IMR-90 (cell line): Measurements from ENCODE around the gene SLC12A4. TPM values are rescaled to one million over a fixed set of nuclear protein-coding genes. Genes with fewer than 3 reads are reported as not detected.
A peak's percentile ranks its signal among the peaks of the same experiment; 100 is the strongest.

Experiments used
- ATAC-seq: fragments of 200-7000 bp; cut with Tn5 transposase; 2 replicates; pipeline ENCODE4 v1.9.1; 2020; ENCODE audit warnings: low read depth, mild to moderate bottlenecking, moderate library complexity
- BruUV-seq: library from RNA; stranded (reverse); fragments of 400-500 nt; replicated peaks from 2 replicates; lab custom pipeline; 2021; lab: Mats Ljungman, UMichigan
- CTCF ChIA-PET: fragments of 300-600 bp; formaldehyde crosslinking; extraction: SDS; loops from one replicate; lab custom pipeline; 2021; ENCODE audit warnings: antibody characterized with exemption; lab: Yijun Ruan, JAX
- POLR2A ChIA-PET: fragments of 300-600 bp; sonication (Branson Sonifier 250); formaldehyde crosslinking; loops from one replicate; lab custom pipeline; 2022; ENCODE audit warnings: antibody characterized with exemption; ENCODE audit not compliant: unreplicated experiment; lab: Charles Lee
- DNase-seq: peaks from one replicate; pipeline ENCODE4 v3.0.0; 2013
- H2AFZ ChIP-seq: replicated peaks from 2 replicates; pipeline ENCODE3; 2013; ENCODE audit warnings: low read length, mild to moderate bottlenecking; ENCODE audit not compliant: poor library complexity
- H2AK5ac ChIP-seq: 2 replicates; pipeline ENCODE4 v1.6.1; 2013; ENCODE audit warnings: low read depth, low read length, inconsistent platforms
- H2AK9ac ChIP-seq: replicated peaks from 2 replicates; pipeline ENCODE3; 2013; ENCODE audit warnings: mild to moderate bottlenecking, low read depth, low read length, moderate library complexity; ENCODE audit not compliant: poor library complexity
- H2BK120ac ChIP-seq: 2 replicates; pipeline ENCODE4 v1.6.1; 2013; ENCODE audit warnings: low read depth, low read length, inconsistent platforms
- H2BK15ac ChIP-seq: 3 replicates; pipeline ENCODE4 v1.6.1; 2013; ENCODE audit warnings: low read depth, low read length, inconsistent platforms
- H2BK20ac ChIP-seq: 2 replicates; pipeline ENCODE4 v1.6.1; 2013; ENCODE audit warnings: low read depth, mild to moderate bottlenecking, inconsistent platforms, low read length, moderate library complexity
- H2BK5ac ChIP-seq: 2 replicates; pipeline ENCODE4 v1.6.1; 2013; ENCODE audit warnings: mild to moderate bottlenecking, low read depth, low read length, inconsistent platforms; ENCODE audit not compliant: poor library complexity, severe bottlenecking
- H3K14ac ChIP-seq: replicated peaks from 2 replicates; pipeline ENCODE4 v1.6.1; 2013; ENCODE audit warnings: low read depth, low read length, inconsistent platforms
- H3K18ac ChIP-seq: 2 replicates; pipeline ENCODE4 v1.6.1; 2013; ENCODE audit warnings: low read depth, low read length, control low read depth
- H3K23ac ChIP-seq: 2 replicates; pipeline ENCODE4 v1.6.1; 2013; ENCODE audit warnings: low read depth, low read length, inconsistent platforms
- H3K27ac ChIP-seq: 2 replicates; pipeline ENCODE4 v1.5.1; 2013; ENCODE audit warnings: mild to moderate bottlenecking, control low read depth, low read length; ENCODE audit not compliant: insufficient read depth
- H3K27me3 ChIP-seq: 2 replicates; pipeline ENCODE4 v1.6.1; 2013; ENCODE audit warnings: low read length; ENCODE audit not compliant: control insufficient read depth, insufficient read depth
- H3K36me3 ChIP-seq: 2 replicates; pipeline ENCODE4 v1.6.1; 2013; ENCODE audit warnings: low read length, mixed read lengths; ENCODE audit not compliant: control insufficient read depth, insufficient read depth
- H3K4ac ChIP-seq: 2 replicates; pipeline ENCODE4 v1.6.1; 2013; ENCODE audit warnings: low read depth, low read length, inconsistent platforms
- H3K4me1 ChIP-seq: 2 replicates; pipeline ENCODE4 v1.6.1; 2013; ENCODE audit warnings: low read length, mixed read lengths; ENCODE audit not compliant: control insufficient read depth, insufficient read depth
- H3K4me2 ChIP-seq: 2 replicates; pipeline ENCODE4 v1.6.1; 2013; ENCODE audit warnings: low read depth, mild to moderate bottlenecking, control low read depth, low read length, moderate library complexity
- H3K4me3 ChIP-seq: 2 replicates; pipeline ENCODE4 v1.5.1; 2013; ENCODE audit warnings: low read depth, mild to moderate bottlenecking, control low read depth, low read length, moderate library complexity; ENCODE audit not compliant: insufficient read depth
- H3K56ac ChIP-seq: 2 replicates; pipeline ENCODE4 v1.6.1; 2013; ENCODE audit warnings: low read length, inconsistent platforms; ENCODE audit not compliant: insufficient read depth; ENCODE audit errors: extremely low read depth
- H3K79me1 ChIP-seq, 2 experiments: 2 replicates each; pipeline ENCODE4 v1.6.1; 2013; ENCODE audit warnings: low read length in 2 of 2, inconsistent platforms in 1 of 2, low read depth in 1 of 2
- H3K9ac ChIP-seq: 2 replicates; pipeline ENCODE4 v1.6.1; 2013; ENCODE audit warnings: low read depth, low read length, control low read depth
- H3K9me1 ChIP-seq: 2 replicates; pipeline ENCODE4 v1.6.1; 2013; ENCODE audit warnings: low read length, inconsistent platforms; ENCODE audit not compliant: insufficient read depth
- H3K9me3 ChIP-seq: 2 replicates; pipeline ENCODE4 v1.6.1; 2013; ENCODE audit warnings: low read length; ENCODE audit not compliant: control insufficient read depth, insufficient read depth
- H4K20me1 ChIP-seq: 2 replicates; pipeline ENCODE4 v1.6.1; 2013; ENCODE audit warnings: low read length, inconsistent platforms; ENCODE audit not compliant: insufficient read depth
- H4K5ac ChIP-seq: 2 replicates; pipeline ENCODE4 v1.6.1; 2013; ENCODE audit warnings: mild to moderate bottlenecking, low read depth, low read length, control low read depth
- H4K8ac ChIP-seq, 2 experiments: 2 replicates each; pipeline ENCODE4 v1.6.1; 2013; ENCODE audit warnings: low read depth in 2 of 2, low read length in 2 of 2, control low read depth in 1 of 2, inconsistent platforms in 1 of 2
- H4K91ac ChIP-seq: 2 replicates; pipeline ENCODE4 v1.6.1; 2013; ENCODE audit warnings: low read depth, low read length, inconsistent platforms; ENCODE audit not compliant: insufficient read depth
- MAZ ChIP-seq: IDR thresholded peaks from 2 replicates; pipeline ENCODE4 v1.6.1; 2012; ENCODE audit warnings: low read depth, mild to moderate bottlenecking, low read length, improper control_type of control experiment, moderate library complexity, borderline replicate concordance
- MXI1 ChIP-seq: IDR thresholded peaks from 2 replicates; pipeline ENCODE4 v1.6.1; 2012; ENCODE audit warnings: low read depth, mild to moderate bottlenecking, low read length, moderate library complexity, borderline replicate concordance
- WGBS, 2 experiments: methylation state at CpG; one replicate each; pipeline versions ENCODE4 v1.1.5 to v1.1.7; 2013; ENCODE audit warnings: missing lambda C conversion rate in 2 of 2; ENCODE audit not compliant: insufficient read length in 1 of 2; ENCODE audit errors: extremely low coverage in 2 of 2; 5-methylcytosine and 5-hydroxymethylcytosine counted together
- dilution Hi-C: fragments of 300-500 bp; cut with HindIII; formaldehyde crosslinking; loops from one replicate; pipeline ENCODE4 v1.14.3; 2018; ENCODE audit warnings: low sequenced_read_pairs; ENCODE audit not compliant: unreplicated experiment
- in situ Hi-C: fragments of 300-500 bp; cut with MboI; formaldehyde crosslinking; loops from 3 replicates; pipeline ENCODE4 v1.14.3; 2019; ENCODE audit warnings: low sequenced_read_pairs, inconsistent platforms, mixed read lengths
- intact Hi-C: fragments of 100-400 bp; cut with micrococcal nuclease; formaldehyde crosslinking; loops from 2 replicates; pipeline ENCODE4 v1.10.0; 2022
- polyA plus RNA-seq, 3 experiments: library from polyadenylated mRNA; depleted of rRNA; stranded (reverse); fragments of >200 nt; gene quantifications; 2 replicates each; pipeline ENCODE4 v1.2.3, GENCODE V29; 2012; ENCODE audit warnings: low replicate concordance in 1 of 3
- total RNA-seq: library from RNA; depleted of rRNA; stranded (reverse); fragments of >200 nt; gene quantifications from 2 replicates; pipeline ENCODE4 v1.2.3, GENCODE V29; 2012
- TF ChIP-seq, protein P1 (sequence below): fragments of 150-350 bp; IDR thresholded peaks from 2 replicates; pipeline ENCODE4 v1.6.1; 2016; ENCODE audit warnings: low read depth, mild to moderate bottlenecking, low read length, moderate library complexity, borderline replicate concordance

The SLC12A4 gene
- total and polyA plus RNA-seq, 2 of the 4 experiments (the other 2 are of a cell fraction), result 36.6 to 132 TPM

DNA sequence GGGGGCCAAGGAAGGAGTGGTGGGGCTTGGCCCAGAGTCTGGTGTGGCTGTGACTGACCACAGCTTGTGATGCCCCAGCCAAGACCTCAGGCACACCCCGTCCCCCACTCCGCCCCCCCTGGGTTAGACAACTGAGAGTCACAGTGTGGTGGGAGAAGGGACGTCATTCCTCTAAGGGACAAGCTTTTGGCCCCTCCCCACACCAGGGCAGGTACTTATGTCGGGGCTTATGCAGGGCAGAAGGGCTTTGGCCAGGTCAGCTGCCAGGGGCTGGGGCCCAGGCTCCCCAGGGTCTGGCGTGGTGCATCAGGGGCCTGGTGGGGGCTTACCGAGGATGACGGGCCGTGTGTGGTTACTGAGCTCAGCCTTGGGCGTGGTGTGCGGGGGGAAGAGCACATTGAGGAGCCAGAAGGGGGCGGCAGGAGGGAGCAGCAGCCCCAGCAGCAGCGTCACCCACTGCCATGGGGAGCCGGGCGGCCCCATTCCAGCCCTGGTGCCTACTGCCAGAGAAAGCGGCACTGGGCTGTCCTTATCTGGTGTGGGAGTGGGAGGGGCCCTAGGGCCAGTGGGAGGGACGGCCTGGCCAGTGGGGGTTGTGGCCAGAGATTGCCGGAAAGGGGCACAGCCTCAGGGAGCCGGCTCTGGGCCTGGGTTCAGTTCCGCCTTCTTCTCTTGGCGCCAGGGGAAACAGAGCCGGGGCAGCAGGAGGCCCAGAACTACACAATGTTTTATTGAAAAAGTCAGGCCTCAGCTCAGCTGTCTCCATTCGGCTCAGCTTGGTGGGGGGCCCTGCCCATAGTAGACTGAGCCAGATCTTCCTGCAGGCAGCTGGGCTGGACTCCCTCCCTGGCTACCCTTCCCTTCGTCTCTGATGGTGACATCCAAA, 24.6 kb downstream of the SLC12A4 start, which contains the start of gene LCAT (continued):
- no peak for TF ChIP-seq MXI1

GRCh38 chr16:67943256-67943618, 25.2 kb downstream of the SLC12A4 start:
- H4K5ac ChIP-seq, result no peak overlapping the region
- POLR2A ChIA-PET, result no interaction called here
- no peaks in the 10 kb centered on the region for H3K27me3 ChIP-seq
- H3K4me1 ChIP-seq, result no peaks in the 10 kb centered on the region
- H2BK5ac ChIP-seq, result no peak overlapping the region
- H2AFZ ChIP-seq, result peak overlapping the region; percentile 14
- H3K23ac ChIP-seq, result no peak overlapping the region
- H2BK20ac ChIP-seq, result no peak overlapping the region
- no peak overlapping the region for H3K4ac ChIP-seq
- H3K36me3 ChIP-seq, result peaks cover 85% of the 10 kb centered on the region
- CTCF ChIA-PET, result no interaction called here
- no peak overlapping the region for H3K4me2 ChIP-seq
- no peak overlapping the region for H2BK120ac ChIP-seq
- DNase-seq (no peak), ATAC-seq (no peak)
- no peak overlapping the region for H4K91ac ChIP-seq
- H3K9ac ChIP-seq, result no peak overlapping the region
- no peak overlapping the region for H3K27ac ChIP-seq
- H4K8ac ChIP-seq, result no peak overlapping the region
- H4K20me1 ChIP-seq, result peaks cover 61% of the 10 kb centered on the region
- no peak overlapping the region for H3K4me3 ChIP-seq
- H2AK9ac ChIP-seq, result no peak overlapping the region
- H3K9me3 ChIP-seq, result no peaks in the 10 kb centered on the region
- no peak overlapping the region for H2AK5ac ChIP-seq
- no peak overlapping the region for H3K56ac ChIP-seq
- H2BK15ac ChIP-seq, result no peak overlapping the region
- TF ChIP-seq, protein P1, sequence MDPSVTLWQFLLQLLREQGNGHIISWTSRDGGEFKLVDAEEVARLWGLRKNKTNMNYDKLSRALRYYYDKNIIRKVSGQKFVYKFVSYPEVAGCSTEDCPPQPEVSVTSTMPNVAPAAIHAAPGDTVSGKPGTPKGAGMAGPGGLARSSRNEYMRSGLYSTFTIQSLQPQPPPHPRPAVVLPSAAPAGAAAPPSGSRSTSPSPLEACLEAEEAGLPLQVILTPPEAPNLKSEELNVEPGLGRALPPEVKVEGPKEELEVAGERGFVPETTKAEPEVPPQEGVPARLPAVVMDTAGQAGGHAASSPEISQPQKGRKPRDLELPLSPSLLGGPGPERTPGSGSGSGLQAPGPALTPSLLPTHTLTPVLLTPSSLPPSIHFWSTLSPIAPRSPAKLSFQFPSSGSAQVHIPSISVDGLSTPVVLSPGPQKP, result no peak
- no peak for TF ChIP-seq MAZ
- no peak overlapping the region for H3K18ac ChIP-seq
- WGBS, 2 experiments, result 80% methylated on average over 1 of the region's 6 CpGs; no CpG with 5 or more reads in 1 of the 2 experiments
- H3K9me1 ChIP-seq, result no peaks in the 10 kb centered on the region; the same call in 1 of the 2 replicates
- no TSS peak for BruUV-seq
- H3K79me1 ChIP-seq, result peaks cover 14 to 79% of the 10 kb centered on the region in 2 experiments
- dilution Hi-C loops, result no loop called here
- no peak overlapping the region for H3K14ac ChIP-seq
- in situ Hi-C loops, result loop anchor here (25.0 kb wide), 1 partner anchor 406 kb away; the partner anchor contains the start of gene RIPOR1
- intact Hi-C loops, result no loop called here
